GM12878 (cell line): ENCODE data around the gene RINT1. TPM values are rescaled to one million over a fixed set of nuclear protein-coding genes. Genes with fewer than 3 reads are reported as not detected.

ENCODE experiments used
- ATAC-seq: fragments of 200-7000 bp; cut with Tn5 transposase; 3 replicates; pipeline ENCODE4 v1.9.1; 2020; ENCODE audit warnings: mild to moderate bottlenecking, moderate library complexity
- BruUV-seq: library from RNA; stranded (reverse); fragments of 400-500 nt; replicated peaks from 2 replicates; lab custom pipeline; 2021; lab: Mats Ljungman, UMichigan
- CTCF ChIA-PET: fragments of 300-600 bp; sonication (Branson Sonifier 250); formaldehyde crosslinking; extraction: SDS; loops from one replicate; lab custom pipeline; 2021; ENCODE audit warnings: inconsistent platforms; lab: Yijun Ruan, JAX
- POLR2A ChIA-PET: fragments of 350-600 bp; formaldehyde crosslinking; extraction: SDS; loops from one replicate; lab custom pipeline; 2021; ENCODE audit warnings: inconsistent platforms; lab: Charles Lee
- RAD21 ChIA-PET: fragments of 300-600 bp; sonication (Branson Sonifier 250); formaldehyde crosslinking; loops from one replicate; lab custom pipeline; 2023; ENCODE audit warnings: antibody characterized with exemption; ENCODE audit not compliant: unreplicated experiment; lab: Charles Lee
- SMC1A ChIA-PET: fragments of 300-600 bp; sonication (Branson Sonifier 250); formaldehyde crosslinking; loops from one replicate; lab custom pipeline; 2023; ENCODE audit not compliant: unreplicated experiment, uncharacterized antibody; lab: Charles Lee
- DNase-seq: peaks from one replicate; pipeline ENCODE4 v3.0.0-alpha.2; 2011; ENCODE audit warnings: low read depth, low spot score
- FAIRE-seq: peaks from 3 replicates; lab custom pipeline; 2011; peaks lifted over from hg19 to GRCh38; lab: Jason Lieb, UNC
- H2AFZ ChIP-seq: 2 replicates; pipeline ENCODE4 v1.6.0; 2011; ENCODE audit warnings: low read depth, low read length, control low read depth; ENCODE audit not compliant: control insufficient read depth
- H3K27ac ChIP-seq: 2 replicates; pipeline ENCODE4 v1.5.1; 2011; ENCODE audit warnings: control low read depth; ENCODE audit not compliant: control insufficient read depth, insufficient read depth
- H3K27me3 ChIP-seq, 2 experiments: replicated peaks in 1 of 2; 2 replicates each; pipeline versions ENCODE4 v1.6.0 to v1.6.1; 2011; ENCODE audit warnings: low read length in 1 of 2; ENCODE audit not compliant: control insufficient read depth in 2 of 2, insufficient read depth in 2 of 2
- H3K36me3 ChIP-seq, 2 experiments: 2 replicates each; pipeline ENCODE4 v1.5.1; 2011; ENCODE audit warnings: low read length in 1 of 2; ENCODE audit not compliant: control insufficient read depth in 2 of 2, insufficient read depth in 2 of 2
- H3K4me1 ChIP-seq: 2 replicates; pipeline ENCODE4 v1.6.1; 2011; ENCODE audit warnings: mild to moderate bottlenecking, low read length, moderate library complexity, mixed read lengths; ENCODE audit not compliant: control insufficient read depth, insufficient read depth
- H3K4me2 ChIP-seq: 2 replicates; pipeline ENCODE4 v1.6.0; 2011; ENCODE audit warnings: control low read depth; ENCODE audit not compliant: control insufficient read depth, insufficient read depth
- H3K4me3 ChIP-seq: fragments of 200-600 bp; sonication (generic); 2 replicates; pipeline ENCODE4 v1.5.1; 2016
- H3K79me2 ChIP-seq: 2 replicates; pipeline ENCODE4 v1.6.0; 2011; ENCODE audit warnings: low read length; ENCODE audit not compliant: control insufficient read depth, insufficient read depth
- H3K9ac ChIP-seq: 2 replicates; pipeline ENCODE4 v1.8.0; 2011; ENCODE audit warnings: low read length, control low read depth, mixed read lengths; ENCODE audit not compliant: control insufficient read depth, insufficient read depth
- H3K9me3 ChIP-seq: replicated peaks from 3 replicates; pipeline ENCODE4 v1.5.1; 2011; ENCODE audit warnings: mild to moderate bottlenecking, low read length; ENCODE audit not compliant: control insufficient read depth, insufficient read depth
- H4K20me1 ChIP-seq: 2 replicates; pipeline ENCODE4 v1.6.0; 2011; ENCODE audit not compliant: control insufficient read depth, insufficient read depth
- BACH1 ChIP-seq: fragments of 450-650 bp; IDR thresholded peaks from 2 replicates; pipeline ENCODE4 v1.6.1; 2017; ENCODE audit warnings: mild to moderate bottlenecking, borderline replicate concordance
- BMI1 ChIP-seq: fragments of 450-650 bp; IDR thresholded peaks from 2 replicates; pipeline ENCODE4 v1.6.1; 2016; ENCODE audit warnings: mild to moderate bottlenecking, moderate library complexity, borderline replicate concordance
- CBX5 ChIP-seq: sonication (generic); IDR thresholded peaks from 2 replicates; pipeline ENCODE4 v1.6.1; 2016; ENCODE audit warnings: low read depth, moderate library complexity, mild to moderate bottlenecking, inconsistent platforms
- EGR1 ChIP-seq, 2 experiments: IDR thresholded peaks; 1 replicate in 1 of 2; 2 replicates in 1 of 2; pipeline ENCODE4 v1.6.1; 2011 to 2012; ENCODE audit warnings: low read depth in 2 of 2, low read length in 2 of 2, borderline replicate concordance in 1 of 2, mild to moderate bottlenecking in 1 of 2, moderate library complexity in 1 of 2
- HDAC2 ChIP-seq: fragments of 200-600 bp; sonication (generic); IDR thresholded peaks from 2 replicates; pipeline ENCODE4 v1.6.1; 2017
- NFYA ChIP-seq: IDR thresholded peaks from 2 replicates; pipeline ENCODE4 v1.6.1; 2011; ENCODE audit warnings: low read depth, mild to moderate bottlenecking, low read length, improper control_type of control experiment, borderline replicate concordance
- RAD21 ChIP-seq: IDR thresholded peaks from 2 replicates; pipeline ENCODE4 v1.6.1; 2011; ENCODE audit warnings: mild to moderate bottlenecking, low read depth, low read length, moderate library complexity; ENCODE audit not compliant: insufficient read depth
- SMC3 ChIP-seq: IDR thresholded peaks from 2 replicates; pipeline ENCODE4 v1.6.1; 2011; ENCODE audit warnings: low read length, improper control_type of control experiment, borderline replicate concordance
- WGBS: methylation state at CpG from one replicate; pipeline ENCODE4 v1.1.6; 2016; ENCODE audit warnings: low lambda C conversion rate; ENCODE audit not compliant: insufficient replicate concordance, insufficient coverage; ENCODE audit errors: missing lambda C conversion rate; 5-methylcytosine and 5-hydroxymethylcytosine counted together
- in situ Hi-C: fragments of 300-500 bp; cut with MboI; formaldehyde crosslinking; loops from 9 replicates; pipeline ENCODE4 v1.14.3; 2018; ENCODE audit warnings: mixed read lengths
- intact Hi-C: fragments of 100-400 bp; cut with micrococcal nuclease; formaldehyde crosslinking; loops from one replicate; pipeline ENCODE4 v1.14.2; 2022; ENCODE audit not compliant: unreplicated experiment
- polyA plus RNA-seq, 11 experiments: library from polyadenylated mRNA; depleted of rRNA in 4 of 11; unstranded in 6 of 11; stranded (reverse) in 5 of 11; fragments of >200 nt; fragmentation: Nextera tagmentation in 4 of 11; fragmentation: Illumina TruSeq in 1 of 11; extraction: Ambion mirVana in 4 of 11; extraction: Trizol in 1 of 11; gene quantifications; 1 replicate in 1 of 11; 2 replicates in 10 of 11; pipeline versions ENCODE4 v1.2.1 to v1.2.3, GENCODE V29; 2011 to 2016; ENCODE audit warnings: inconsistent platforms in 2 of 11, missing spikeins in 2 of 11, low read depth in 1 of 11
- total RNA-seq, 4 experiments: library from RNA; depleted of rRNA in 3 of 4; stranded (reverse); fragments of >200 nt in 3 of 4; fragmentation: Illumina TruSeq in 1 of 4; extraction: Trizol in 1 of 4; gene quantifications; 2 replicates each; pipeline versions ENCODE4 v1.2.1 to v1.2.3, GENCODE V29; 2013 to 2021
- TF ChIP-seq, protein P1 (sequence below): fragments of 450-650 bp; IDR thresholded peaks from 2 replicates; pipeline ENCODE4 v1.6.1; 2017; ENCODE audit warnings: mild to moderate bottlenecking, moderate library complexity
- TF ChIP-seq, protein P2 (sequence below): fragments of 450-650 bp; IDR thresholded peaks from 2 replicates; pipeline ENCODE4 v1.6.1; 2014; ENCODE audit warnings: mild to moderate bottlenecking

Gene RINT1
- total and polyA plus RNA-seq, 10 of the 15 experiments (the other 5 are each of a cell fraction or from before 2014, with no cell fraction given), result 6.7 to 32.3 (median 17.3) TPM

DNA sequence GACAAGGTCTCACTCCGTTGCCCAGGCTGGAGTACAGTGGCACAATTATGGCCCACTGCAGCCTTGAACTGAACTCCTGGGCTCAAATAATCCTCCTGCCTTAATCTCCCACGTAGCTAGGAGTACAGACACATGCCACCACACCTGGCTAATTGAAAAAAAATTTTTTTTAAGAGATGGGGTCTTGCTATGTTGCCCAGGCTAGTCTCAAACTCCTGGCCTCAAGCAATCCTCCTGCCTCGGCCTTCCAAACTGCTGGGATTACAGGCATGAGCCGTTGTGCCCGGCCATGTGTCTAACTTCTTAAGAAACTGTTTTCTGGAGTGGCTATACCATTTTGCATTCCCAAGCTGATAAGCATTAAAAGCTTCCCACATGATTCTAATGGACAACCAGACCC is 58.8 kb downstream of the RINT1 start:
- Histone ChIP-seq H3K9ac (no peak overlapping the region), H3K79me2 (no peaks in the 10 kb centered on the region), H3K27ac (no peak overlapping the region), H2AFZ (no peak overlapping the region), H3K4me2 (no peak overlapping the region), H3K4me1 (peaks cover 14% of the 10 kb centered on the region), H3K9me3 (no peaks in the 10 kb centered on the region), H3K4me3 (no peak overlapping the region), H3K27me3 (no peaks in the 10 kb centered on the region), H4K20me1 (no peaks in the 10 kb centered on the region), H3K36me3 (no peaks in the 10 kb centered on the region)
- no peak for ATAC-seq
- POLR2A ChIA-PET, result no interaction called here
- no peak for DNase-seq
- TF ChIP-seq CBX5 (no peak), NFYA (no peak), BMI1 (no peak), BACH1 (no peak), RAD21 (no peak), HDAC2 (no peak), SMC3 (no peak), EGR1 (IDR thresholded peaks at IDR 0.05; ENCODE audit: borderline replicate concordance in 1 of 2, low read depth in 2 of 2, low read length in 2 of 2) (no peak)
- TF ChIP-seq, protein P1, sequence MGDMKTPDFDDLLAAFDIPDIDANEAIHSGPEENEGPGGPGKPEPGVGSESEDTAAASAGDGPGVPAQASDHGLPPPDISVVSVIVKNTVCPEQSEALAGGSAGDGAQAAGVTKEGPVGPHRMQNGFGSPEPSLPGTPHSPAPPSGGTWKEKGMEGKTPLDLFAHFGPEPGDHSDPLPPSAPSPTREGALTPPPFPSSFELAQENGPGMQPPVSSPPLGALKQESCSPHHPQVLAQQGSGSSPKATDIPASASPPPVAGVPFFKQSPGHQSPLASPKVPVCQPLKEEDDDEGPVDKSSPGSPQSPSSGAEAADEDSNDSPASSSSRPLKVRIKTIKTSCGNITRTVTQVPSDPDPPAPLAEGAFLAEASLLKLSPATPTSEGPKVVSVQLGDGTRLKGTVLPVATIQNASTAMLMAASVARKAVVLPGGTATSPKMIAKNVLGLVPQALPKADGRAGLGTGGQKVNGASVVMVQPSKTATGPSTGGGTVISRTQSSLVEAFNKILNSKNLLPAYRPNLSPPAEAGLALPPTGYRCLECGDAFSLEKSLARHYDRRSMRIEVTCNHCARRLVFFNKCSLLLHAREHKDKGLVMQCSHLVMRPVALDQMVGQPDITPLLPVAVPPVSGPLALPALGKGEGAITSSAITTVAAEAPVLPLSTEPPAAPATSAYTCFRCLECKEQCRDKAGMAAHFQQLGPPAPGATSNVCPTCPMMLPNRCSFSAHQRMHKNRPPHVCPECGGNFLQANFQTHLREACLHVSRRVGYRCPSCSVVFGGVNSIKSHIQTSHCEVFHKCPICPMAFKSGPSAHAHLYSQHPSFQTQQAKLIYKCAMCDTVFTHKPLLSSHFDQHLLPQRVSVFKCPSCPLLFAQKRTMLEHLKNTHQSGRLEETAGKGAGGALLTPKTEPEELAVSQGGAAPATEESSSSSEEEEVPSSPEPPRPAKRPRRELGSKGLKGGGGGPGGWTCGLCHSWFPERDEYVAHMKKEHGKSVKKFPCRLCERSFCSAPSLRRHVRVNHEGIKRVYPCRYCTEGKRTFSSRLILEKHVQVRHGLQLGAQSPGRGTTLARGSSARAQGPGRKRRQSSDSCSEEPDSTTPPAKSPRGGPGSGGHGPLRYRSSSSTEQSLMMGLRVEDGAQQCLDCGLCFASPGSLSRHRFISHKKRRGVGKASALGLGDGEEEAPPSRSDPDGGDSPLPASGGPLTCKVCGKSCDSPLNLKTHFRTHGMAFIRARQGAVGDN, result no peak
- TF ChIP-seq, protein P2, sequence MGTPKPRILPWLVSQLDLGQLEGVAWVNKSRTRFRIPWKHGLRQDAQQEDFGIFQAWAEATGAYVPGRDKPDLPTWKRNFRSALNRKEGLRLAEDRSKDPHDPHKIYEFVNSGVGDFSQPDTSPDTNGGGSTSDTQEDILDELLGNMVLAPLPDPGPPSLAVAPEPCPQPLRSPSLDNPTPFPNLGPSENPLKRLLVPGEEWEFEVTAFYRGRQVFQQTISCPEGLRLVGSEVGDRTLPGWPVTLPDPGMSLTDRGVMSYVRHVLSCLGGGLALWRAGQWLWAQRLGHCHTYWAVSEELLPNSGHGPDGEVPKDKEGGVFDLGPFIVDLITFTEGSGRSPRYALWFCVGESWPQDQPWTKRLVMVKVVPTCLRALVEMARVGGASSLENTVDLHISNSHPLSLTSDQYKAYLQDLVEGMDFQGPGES, result no peak
- in situ Hi-C loops, result no loop called here
- CTCF ChIA-PET, result interaction anchor here (0.6 to 3.3 kb wide), 5 partner anchors 58 to 610 kb away, joined by 3 to 24 read pairs (median 5); partner anchors contain the start of gene RINT1
- 85% methylated on average over 5 of the region's 5 CpGs for WGBS
- BruUV-seq, result no TSS peak
- RAD21 ChIA-PET, result interaction anchor here (0.9 kb wide), 1 partner anchor 610 kb away, joined by 3 read pairs; no protein-coding TSS in a partner anchor
- no peak for FAIRE-seq
- SMC1A ChIA-PET, result interaction anchor here (0.6 to 1.4 kb wide), 5 partner anchors 12 to 253 kb away, joined by 3 to 4 read pairs (median 3); no protein-coding TSS in a partner anchor
- intact Hi-C loops, result no loop called here
